NCI-H2081 (cell line): Measurements from ENCODE around the gene MANBA.
A peak's percentile ranks its signal among the peaks of the same experiment; 100 is the strongest.
"Not testable (repeated sequence)": the region's sequence is repeated elsewhere in the genome, so short reads cannot be mapped to it uniquely, and the experiment has no call there.

Experiments
- DNase-seq, 2 experiments: peaks; one replicate each; lab custom pipeline; 2025; lab: John Stamatoyannopoulos, UW

MANBA gene

DNA sequence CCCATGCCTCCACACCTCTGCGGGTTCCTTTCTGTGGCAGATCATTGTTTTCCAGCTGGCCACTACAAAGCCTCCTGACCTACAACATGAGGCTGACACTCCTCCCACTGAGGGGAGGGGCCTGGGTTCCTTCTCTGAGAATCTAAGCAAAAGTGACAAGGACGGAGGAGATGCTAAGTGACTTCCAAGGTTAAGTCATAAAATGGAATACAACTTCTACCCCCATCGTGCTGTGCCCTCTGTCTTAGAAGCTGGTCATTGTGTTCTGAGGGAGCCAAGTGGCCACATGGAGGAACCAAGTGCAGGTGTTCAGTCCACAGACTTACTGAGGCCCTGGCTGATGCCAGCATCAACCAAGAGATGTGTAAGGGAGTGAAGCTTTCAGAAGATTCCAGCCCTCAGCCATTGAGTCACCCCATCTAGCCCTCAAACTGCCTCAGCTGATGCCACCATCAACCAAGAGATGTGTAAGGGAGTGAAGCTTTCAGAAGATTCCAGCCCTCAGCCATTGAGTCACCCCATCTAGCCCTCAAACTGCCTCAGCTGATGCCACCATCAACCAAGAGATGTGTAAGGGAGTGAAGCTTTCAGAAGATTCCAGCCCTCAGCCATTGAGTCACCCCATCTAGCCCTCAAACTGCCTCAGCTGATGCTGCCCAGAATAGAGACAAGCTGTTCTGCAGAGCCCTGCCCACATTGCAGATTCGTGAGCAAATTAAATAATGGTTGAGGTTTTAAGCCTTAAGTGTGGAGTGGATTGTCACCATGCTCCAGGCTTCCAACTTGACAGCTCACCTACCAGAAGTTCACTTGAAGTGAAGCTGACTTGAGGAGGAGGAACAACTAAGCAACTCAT lies 140.8 kb downstream of the MANBA start:
- DNase-seq: not testable (repeated sequence)

DNA sequence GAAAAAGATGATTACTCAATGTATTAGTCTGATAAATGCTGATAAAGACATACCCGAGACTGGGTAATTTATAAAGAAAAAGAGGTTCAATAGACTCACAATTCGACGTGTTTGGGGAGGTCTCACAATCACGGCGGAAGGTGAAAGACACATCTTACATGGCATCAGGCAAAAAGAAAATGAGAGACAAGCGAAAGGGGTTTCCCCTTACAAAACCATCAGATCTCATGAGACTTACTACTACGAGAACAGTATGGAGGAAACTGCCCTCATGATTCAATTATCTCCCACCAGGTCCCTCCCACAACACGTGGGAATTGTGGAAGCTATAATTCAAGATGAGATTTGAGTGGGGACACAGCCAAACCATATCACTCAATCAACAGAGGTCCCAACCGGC lies 141.7 kb downstream of the MANBA start:
- not testable (repeated sequence) for DNase-seq

DNA sequence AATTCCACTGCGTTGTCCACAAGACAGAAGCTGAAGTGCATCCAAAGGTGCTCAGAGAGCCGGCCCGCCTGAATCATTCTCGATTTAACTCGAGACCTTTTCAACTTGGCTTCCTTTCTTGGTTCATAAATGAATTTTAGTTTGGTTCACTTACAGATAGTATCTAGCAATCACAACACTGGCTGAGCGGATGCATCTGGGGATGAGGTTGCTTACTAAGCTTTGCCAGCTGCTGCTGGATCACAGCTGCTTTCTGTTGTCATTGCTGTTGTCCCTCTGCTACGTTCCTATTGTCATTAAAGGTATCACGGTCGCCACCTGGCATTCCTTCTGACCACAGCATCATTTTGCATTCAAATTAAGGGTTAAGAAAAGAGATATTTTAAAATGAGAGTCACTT lies 144.1 kb downstream of the MANBA start:
- peak in 1 of 2 experiments; percentile 16 for DNase-seq

DNA sequence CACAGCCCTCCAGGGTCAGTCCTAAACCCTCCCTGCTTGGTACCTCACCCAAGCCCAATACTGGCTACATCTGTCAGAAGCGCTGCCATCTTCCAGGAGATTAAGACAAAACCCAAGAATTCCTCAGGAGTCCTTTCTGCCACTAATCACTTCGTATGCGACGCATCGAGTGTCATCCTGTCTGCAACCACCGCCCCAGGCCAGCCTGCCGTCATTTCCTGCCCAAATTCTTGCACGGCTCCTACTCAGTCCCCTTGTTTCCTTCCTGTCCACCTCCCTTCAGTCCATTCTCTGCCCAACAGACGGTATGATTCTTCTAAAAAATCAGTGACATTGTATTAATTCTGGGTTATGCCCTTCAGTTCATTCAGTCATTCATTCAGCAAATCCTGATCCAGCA lies 146.0 kb downstream of the MANBA start:
- DNase-seq: no peak

DNA sequence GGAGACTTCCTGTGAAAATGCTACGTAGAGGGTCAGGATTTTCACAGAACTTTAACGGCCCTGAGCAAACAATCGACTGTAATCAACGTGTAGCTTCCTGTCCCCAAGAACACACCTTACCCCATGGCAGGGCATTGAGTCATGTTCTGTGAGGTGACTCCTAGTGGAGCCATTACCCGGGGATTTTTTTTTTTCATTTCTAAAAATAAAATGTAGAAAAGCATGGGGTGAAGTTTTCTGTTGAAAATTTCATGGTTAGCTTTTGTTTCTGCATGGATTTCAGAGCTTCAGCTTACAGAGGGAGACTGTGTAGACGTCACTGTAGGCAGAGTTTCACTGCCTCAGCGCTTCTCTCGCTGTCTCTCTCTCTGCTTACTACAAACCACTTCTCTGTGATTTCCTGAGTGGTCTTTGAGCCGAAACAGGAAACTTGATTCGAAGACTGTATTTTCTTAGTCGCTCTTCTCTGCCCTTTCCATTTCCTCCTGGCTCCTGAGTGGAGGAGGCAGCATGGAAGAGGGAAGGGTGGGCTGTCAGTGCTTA lies 147.9 kb downstream of the MANBA start:
- DNase-seq: no peak

DNA sequence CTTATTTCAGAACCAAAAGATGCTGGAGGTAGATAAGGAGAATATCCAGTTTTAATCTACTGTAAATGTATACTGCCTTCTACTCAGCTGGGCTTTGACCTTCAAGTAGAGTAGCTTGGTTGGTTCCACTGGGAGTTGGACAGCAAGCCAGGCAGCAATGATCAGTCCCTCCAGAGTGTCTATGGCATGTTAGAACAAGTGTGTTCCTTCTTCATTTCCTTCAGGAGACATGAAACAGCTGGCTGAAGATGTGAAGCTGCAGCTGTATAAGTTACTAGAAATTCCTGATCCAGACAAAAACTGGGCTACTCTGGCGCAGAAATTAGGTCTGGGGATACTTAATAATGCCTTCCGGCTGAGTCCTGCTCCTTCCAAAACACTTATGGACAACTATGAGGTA lies 148.6 kb downstream of the MANBA start:
- DNase-seq: no peak

DNA sequence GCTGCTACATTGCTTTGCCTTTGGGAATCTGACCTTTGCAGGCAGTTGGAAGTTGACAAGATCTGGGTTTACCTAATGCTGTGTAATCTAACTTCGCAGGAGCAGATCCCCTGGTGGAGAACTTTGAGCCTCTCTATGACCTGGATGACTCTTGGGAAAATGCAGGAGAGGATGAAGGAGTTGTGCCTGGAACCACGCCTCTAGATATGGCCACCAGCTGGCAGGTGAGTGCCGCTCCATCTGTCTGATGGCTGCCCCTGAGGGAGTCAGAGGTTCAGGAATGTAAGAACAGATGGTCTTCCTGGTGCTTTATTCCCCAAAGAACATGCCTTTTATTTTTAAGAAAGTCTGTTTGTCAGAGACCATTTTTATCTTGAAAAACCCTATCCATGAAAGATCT lies 150.3 kb downstream of the MANBA start:
- DNase-seq: no peak

DNA sequence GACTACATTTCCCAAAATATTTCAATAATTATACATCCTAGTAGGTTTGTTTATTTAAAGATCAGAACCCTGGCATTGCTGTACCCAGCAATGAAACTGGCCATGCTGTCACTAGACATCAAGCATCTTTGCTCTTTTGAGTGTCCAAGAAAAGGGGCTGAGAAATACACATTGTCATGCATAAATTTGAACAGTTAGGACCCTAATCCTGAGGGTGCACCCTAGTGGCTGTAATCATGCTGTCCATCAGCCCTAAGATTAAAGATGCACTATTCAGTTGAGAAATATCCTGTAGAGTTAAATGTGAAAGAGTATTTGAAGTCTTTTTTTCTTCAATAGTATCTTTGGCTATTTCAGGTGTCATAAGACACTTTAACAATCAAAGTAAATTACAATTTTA lies 150.8 kb downstream of the MANBA start:
- no peak for DNase-seq

DNA sequence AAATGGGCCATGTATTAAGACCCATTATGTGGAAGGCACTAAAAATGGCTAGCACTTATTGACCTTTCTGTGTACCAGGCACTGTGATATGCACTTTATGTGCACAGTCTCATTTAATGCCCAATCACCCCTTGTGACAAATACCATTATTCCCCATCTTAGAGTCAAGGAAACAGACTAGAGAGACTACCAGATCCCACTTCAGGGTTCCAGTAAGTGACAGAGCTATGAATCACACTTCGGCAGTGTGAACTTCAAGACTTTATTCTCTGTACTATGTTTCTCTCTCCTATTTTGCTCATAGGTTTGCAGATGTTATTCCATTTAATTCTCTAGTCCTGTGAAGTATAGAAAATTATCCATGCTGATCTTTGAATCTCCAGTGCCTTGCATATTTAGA lies 152.6 kb downstream of the MANBA start:
- DNase-seq: no peak

DNA sequence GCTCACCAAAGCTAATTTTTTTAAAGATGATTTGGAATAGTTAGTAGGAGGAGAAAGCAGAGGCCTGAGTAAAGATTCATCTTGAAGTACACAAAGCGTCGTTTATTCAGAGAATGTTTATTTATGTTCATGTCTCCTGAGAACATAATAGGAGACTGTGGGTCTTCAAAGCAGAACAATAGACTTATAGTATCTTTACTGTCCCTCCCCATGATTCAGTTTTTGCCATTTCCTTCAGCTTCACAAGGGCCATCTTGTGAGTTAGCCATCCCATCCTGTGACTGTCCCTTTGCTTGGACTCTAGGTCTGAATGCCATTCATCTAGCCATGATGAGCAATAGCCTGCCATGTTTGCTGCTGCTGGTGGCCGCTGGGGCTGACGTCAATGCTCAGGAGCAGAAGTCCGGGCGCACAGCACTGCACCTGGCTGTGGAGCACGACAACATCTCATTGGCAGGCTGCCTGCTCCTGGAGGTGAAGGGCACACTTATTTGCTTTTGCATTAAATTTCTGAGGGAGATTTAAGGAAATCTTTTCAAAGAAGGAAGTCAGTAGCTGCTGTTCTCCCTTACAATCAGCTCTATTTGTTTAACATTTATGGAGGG lies 153.8 kb downstream of the MANBA start:
- DNase-seq: no peak

DNA sequence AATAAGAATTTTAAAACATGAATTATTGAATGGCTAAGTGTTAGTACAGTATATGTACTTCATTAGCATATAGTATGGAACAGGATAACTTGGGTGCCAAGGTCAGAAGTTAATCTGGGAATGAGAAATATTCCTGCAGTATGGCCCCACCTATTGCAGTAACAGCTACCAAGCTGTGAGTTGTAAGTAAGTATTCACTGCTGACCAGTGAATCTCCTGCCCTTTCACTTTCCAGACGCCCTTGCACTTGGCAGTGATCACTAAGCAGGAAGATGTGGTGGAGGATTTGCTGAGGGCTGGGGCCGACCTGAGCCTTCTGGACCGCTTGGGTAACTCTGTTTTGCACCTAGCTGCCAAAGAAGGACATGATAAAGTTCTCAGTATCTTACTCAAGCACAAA lies 154.5 kb downstream of the MANBA start:
- no peak for DNase-seq

DNA sequence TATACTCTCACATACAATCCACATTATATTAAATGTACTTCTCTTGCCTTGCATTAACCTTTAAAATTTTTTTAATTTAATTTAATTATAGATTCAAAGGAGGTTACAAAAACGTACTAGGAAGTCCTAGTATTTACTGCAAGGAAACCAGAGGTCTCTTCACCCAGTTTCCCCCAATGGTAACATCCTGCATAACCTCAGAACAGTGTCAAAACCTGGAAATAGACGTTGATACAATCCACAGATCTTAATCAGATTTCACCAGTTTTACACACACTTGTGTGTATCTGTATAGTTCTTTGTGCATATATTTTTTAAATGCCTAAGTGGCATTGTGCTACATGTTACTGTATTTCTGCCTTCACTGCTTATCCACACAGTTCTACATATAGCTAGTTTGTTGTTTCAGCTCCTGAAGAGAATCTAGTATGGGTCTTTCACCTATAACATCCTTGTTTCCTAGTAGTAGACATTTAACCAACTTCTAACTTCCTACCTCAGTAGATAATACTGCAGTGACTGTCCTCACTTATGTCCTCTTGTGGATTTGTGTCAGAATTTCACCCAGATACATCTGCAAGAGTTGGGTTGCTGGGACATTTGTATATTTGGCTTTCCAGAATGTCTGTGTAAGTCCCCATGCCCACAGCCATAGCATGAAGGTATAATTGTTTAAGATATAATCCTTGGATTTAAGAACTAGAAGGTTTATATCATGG lies 156.4 kb downstream of the MANBA start:
- DNase-seq: no peak

DNA sequence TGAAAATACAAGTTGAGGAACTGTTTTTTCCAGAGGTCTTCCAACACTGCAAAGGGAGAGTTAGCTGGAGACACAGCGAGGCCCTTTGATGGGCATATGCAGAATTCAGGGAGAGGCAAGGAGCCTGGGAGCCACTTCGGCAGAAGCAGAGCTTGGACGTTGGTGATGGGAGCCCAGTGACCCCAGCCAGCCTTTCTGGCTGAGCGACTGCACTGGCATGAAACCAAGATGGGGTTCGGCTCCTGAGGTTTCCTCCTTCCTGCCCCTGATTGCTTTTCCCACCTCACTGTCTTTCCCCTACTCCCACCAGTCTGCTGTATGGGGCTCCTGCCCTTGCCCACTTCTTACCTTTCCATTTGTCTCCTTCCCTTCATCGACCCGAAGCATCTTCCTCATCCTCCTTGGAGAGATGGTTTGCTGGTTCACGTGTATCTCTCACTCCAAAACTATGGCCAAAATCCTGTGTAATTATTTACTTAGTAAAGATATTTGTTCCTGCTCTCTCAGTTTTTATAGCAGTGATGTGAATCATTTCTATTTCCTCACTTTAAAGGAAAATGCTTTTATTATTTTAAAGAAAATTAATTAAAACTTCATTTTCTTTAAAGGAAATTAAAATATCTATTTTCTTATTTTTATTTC lies 159.1 kb downstream of the MANBA start:
- no peak for DNase-seq

DNA sequence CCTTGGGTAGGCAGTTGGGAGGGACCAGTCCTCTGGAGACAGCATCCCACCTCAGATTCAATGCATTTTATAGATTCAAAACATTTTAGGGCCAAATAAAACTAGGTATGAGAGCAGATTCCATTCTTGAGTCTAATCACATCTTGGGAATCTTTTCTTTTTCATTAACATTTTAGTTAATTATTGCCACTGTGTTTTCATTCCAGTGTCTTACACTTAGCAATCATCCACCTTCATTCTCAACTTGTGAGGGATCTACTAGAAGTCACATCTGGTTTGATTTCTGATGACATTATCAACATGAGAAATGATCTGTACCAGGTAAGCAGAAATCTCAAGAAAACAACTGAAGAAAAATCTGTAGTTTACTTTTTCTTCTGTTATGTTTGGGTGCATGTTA lies 160.1 kb downstream of the MANBA start:
- DNase-seq: no peak

DNA sequence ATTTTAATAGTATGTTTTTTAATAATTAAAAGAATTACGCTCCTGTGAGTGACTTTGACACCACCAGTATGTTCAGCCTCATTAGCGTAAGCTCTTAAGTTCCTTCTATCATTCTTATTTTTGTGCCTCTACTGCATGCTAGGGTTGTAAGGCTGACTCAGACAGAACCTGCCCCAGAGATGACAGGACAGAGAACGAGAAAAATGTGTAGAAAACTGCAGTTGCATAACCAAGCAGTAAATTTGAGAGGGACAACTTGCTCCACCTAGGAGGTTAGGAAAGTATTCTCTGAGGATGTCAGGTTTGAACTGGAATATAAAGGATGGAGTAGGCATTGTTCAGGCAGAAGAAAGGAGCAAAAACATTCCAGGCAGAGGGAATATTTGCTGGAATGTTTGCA lies 160.9 kb downstream of the MANBA start:
- DNase-seq: no peak

DNA sequence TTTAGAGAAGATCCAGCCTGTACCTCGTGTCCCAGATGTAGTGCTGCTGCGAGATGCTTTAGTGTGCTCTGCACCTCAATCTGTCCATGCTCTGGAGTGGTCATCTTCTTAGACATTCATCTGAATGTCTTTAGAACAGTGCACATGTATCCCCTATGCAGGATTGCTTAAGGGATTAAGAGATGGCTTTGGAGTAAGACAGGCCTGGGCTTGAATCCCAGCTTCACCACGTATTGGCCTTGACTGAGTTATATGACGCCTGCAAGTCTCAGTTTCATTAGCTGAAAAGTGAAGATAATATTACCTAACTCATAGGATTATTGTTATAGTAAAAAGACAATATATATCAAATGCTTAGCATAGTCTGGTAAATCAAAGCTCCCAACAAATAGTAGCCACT lies 161.3 kb downstream of the MANBA start:
- no peak for DNase-seq

DNA sequence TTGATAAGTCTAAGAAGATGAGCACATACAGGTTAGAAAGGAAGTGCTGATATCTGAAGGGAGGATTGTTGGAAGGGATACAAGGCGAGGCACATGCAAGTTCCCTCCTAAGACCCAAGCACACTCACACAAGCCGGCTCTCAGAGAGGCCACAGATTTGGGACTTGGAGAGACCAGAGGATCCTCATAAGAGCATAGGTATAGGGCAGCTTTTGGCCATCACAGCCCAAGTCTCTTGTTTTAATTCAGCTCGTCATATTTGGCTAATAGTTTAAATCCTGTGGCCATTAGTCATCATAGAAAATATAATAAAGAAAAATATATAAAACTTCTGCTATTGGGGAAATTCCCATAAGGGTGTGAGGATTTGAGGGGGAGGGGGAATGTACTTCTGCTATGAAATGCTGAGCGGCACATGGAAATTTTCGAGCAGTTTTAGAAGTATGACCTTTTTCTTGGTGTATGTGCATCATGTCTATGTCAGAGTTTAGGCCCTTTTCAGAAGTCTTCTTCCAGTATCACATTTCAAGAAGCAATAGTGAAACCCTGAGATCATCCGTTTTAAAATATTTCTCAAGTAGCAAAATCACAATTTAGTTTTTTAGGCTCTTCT lies 161.9 kb downstream of the MANBA start:
- no peak for DNase-seq

DNA sequence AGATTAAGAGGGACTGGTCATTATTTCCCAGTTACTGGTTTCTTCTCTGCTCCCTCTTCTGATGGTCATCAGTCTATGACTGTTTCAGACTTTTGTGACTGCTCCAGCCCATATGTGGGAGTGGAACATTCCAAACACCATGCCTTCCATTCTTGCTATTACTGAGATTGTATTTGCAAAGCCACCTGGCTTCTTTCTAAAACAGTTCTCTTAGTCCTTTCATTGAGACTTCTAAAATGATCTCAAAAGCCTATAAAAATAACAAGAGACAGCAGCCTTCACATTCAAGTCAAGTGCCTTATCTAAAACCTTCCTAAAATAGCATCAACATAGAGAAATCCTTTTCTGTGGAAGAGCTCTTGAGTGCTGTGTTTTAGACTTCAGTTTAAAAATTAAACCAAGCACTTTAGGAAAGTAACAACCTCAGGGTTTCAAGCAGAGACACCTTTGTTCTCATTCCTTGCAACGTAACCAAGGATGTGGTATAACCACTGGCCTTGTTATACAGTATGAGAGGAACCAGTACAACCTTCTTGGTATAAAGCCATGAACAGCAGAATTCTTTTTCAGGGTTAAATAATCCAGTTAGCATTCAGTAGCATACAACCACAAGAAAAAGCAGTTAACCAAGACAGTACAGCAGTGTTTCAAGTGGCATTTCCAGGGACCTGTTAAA lies 162.5 kb downstream of the MANBA start:
- DNase-seq: no peak

DNA sequence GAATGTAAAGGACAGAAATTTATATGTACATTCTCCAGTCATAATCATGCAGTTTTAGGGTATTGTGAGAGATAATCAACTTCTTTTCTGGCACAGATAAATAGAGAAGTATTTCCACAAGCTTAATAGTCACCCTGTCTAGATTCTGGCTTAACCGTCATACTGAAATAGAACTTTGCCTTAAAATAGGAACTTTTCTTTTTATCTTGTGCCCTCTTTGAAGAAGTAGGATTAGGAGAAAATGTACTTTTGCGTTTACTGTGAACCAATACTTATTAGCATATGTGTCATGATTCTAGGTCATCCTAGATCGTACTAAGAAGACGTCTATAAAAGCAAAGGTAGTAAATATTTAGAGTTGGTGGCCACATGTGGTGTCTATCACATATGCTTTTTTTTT lies 164.2 kb downstream of the MANBA start:
- DNase-seq: no peak

DNA sequence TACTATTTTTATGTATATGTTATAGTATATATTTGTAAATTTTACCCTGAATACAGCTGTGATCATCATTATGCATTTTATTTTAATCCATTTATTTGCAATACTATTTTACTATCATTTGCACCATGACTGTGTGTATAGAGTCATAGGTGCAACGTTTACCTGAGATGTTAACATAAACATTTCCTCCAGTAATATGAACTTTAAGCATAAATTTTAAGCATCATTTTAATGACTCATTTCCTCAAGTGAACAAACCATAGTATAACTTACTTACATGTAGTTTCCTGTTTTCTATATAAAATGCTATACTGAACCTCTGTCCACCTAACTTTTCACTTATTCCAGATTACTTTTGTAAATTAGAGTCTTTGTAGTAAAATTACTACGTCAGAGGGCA lies 166.8 kb downstream of the MANBA start:
- DNase-seq: no peak

DNA sequence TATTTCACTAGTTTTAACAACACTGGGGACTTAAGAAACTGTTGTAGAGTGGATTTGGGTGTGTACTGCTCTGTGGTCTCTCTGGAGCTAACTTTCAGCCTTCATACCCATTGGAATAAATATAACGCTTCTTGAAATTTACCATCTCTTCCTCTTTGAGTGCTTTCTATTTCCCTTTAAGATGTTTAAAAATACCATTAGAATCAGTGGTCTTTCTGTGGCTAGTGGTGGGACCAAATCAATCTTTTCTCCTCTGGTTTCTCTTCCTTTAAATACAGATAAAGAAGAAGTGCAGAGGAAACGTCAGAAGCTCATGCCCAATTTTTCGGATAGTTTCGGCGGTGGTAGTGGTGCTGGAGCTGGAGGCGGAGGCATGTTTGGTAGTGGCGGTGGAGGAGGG lies 167.6 kb downstream of the MANBA start:
- no peak for DNase-seq
